HG03457 (cell line): Measurements from ENCODE around the gene MTHFD1L.

ENCODE experiments used
- ATAC-seq: cut with Tn5 transposase; IDR thresholded peaks from one replicate; pipeline ENCODE4 v1.9.1; 2021; ENCODE audit warnings: moderate number of reproducible peaks; ENCODE audit not compliant: unreplicated experiment

Gene MTHFD1L

GRCh38 chr6:150981669-150982068 lies 116.2 kb downstream of the MTHFD1L start:
- no peak for ATAC-seq

GRCh38 chr6:150987371-150987828 lies 121.9 kb downstream of the MTHFD1L start:
- no peak for ATAC-seq

- ATAC-seq: no peak
Observed at GRCh38 chr6:150987855-150988464, 122.5 kb downstream of the MTHFD1L start.

- ATAC-seq: no peak
Observed at GRCh38 chr6:150991487-150991886, 126.0 kb downstream of the MTHFD1L start.

- no peak for ATAC-seq
Observed at GRCh38 chr6:150992262-150992661, 126.8 kb downstream of the MTHFD1L start.

GRCh38 chr6:150992703-150993102 lies 127.2 kb downstream of the MTHFD1L start:
- ATAC-seq: no peak

- ATAC-seq: no peak
Observed at GRCh38 chr6:150993253-150993652, 127.8 kb downstream of the MTHFD1L start.

- ATAC-seq: no peak
Observed at GRCh38 chr6:150994026-150994425, 128.5 kb downstream of the MTHFD1L start.

GRCh38 chr6:150996968-150997367 lies 131.5 kb downstream of the MTHFD1L start:
- no peak for ATAC-seq

GRCh38 chr6:150999107-150999506 lies 133.6 kb downstream of the MTHFD1L start:
- no peak for ATAC-seq

GRCh38 chr6:150999576-150999975 lies 134.1 kb downstream of the MTHFD1L start:
- no peak for ATAC-seq

- ATAC-seq: no peak
Observed at GRCh38 chr6:151001387-151002056, 136.0 kb downstream of the MTHFD1L start.

- no peak for ATAC-seq
Observed at GRCh38 chr6:151002057-151002450, 136.6 kb downstream of the MTHFD1L start.

- no peak for ATAC-seq
Observed at GRCh38 chr6:151002491-151002935, 137.0 kb downstream of the MTHFD1L start.

GRCh38 chr6:151004383-151005024 lies 139.0 kb downstream of the MTHFD1L start:
- no peak for ATAC-seq

GRCh38 chr6:151005164-151005563 lies 139.7 kb downstream of the MTHFD1L start:
- ATAC-seq: no peak

- no peak for ATAC-seq
Observed at GRCh38 chr6:151005896-151006632, 140.6 kb downstream of the MTHFD1L start.

GRCh38 chr6:151007076-151007475 lies 141.6 kb downstream of the MTHFD1L start:
- ATAC-seq: no peak

GRCh38 chr6:151007922-151008321 lies 142.4 kb downstream of the MTHFD1L start:
- no peak for ATAC-seq

- no peak for ATAC-seq
Observed at GRCh38 chr6:151008425-151008824, 142.9 kb downstream of the MTHFD1L start.

GRCh38 chr6:151009576-151009975 lies 144.1 kb downstream of the MTHFD1L start:
- ATAC-seq: no peak
